ENCODE data around the gene MAZ. TPM values are rescaled to one million over a fixed set of nuclear protein-coding genes. Genes with fewer than 3 reads are reported as not detected.

MAZ gene
- total and polyA plus RNA-seq, 4 donors = 139 to 532 (median 359) TPM

- DNase-seq (ENCODE audit: low read depth in 4 of 6, low spot score in 6 of 6) = peak in 2 of 6 donors; percentile 48 to 66
- Histone ChIP-seq H3K27ac (ENCODE audit: low read depth, low read length) (peak overlapping the region; percentile 99), H3K36me3 (ENCODE audit: control insufficient read depth, insufficient read depth, low read length) (peaks cover 68% of the 10 kb centered on the region), H3K4me3 (ENCODE audit: low read depth, low read length) (peak overlapping the region; percentile 88), H3K4me1 (ENCODE audit: control insufficient read depth, insufficient read depth, low read length) (peaks cover 95% of the 10 kb centered on the region), H3K9me3 (ENCODE audit: control insufficient read depth, insufficient read depth, low read length) (no peaks in the 10 kb centered on the region), H3K27me3 (ENCODE audit: control insufficient read depth, insufficient read depth, low read length) (no peaks in the 10 kb centered on the region)
- WGBS (ENCODE audit: insufficient coverage) = 32% methylated on average over 7 of the region's 9 CpGs
Observed at GRCh38 chr16:29812754-29813643, 6.7 kb downstream of the MAZ start.

GRCh38 chr16:29813644-29814562 is 7.6 kb downstream of the MAZ start:
- no peaks in the 10 kb centered on the region for H3K27me3 ChIP-seq (ENCODE audit: control insufficient read depth, insufficient read depth, low read length)
- no peaks in the 10 kb centered on the region for H3K9me3 ChIP-seq (ENCODE audit: control insufficient read depth, insufficient read depth, low read length)
- WGBS (ENCODE audit: insufficient coverage) = 36% methylated on average over 18 of the region's 24 CpGs
- DNase-seq (ENCODE audit: low read depth in 4 of 6, low spot score in 6 of 6) = peak in 1 of 6 donors; percentile 28
- peak overlapping the region; percentile 99 for H3K27ac ChIP-seq (ENCODE audit: low read depth, low read length)
- H3K4me3 ChIP-seq (ENCODE audit: low read depth, low read length) = peak overlapping the region; percentile 88
- H3K36me3 ChIP-seq (ENCODE audit: control insufficient read depth, insufficient read depth, low read length) = peaks cover 68% of the 10 kb centered on the region
- peaks cover 87% of the 10 kb centered on the region for H3K4me1 ChIP-seq (ENCODE audit: control insufficient read depth, insufficient read depth, low read length)

- Histone ChIP-seq H3K4me1 (ENCODE audit: control insufficient read depth, insufficient read depth, low read length) (peaks cover 85% of the 10 kb centered on the region), H3K4me3 (ENCODE audit: low read depth, low read length) (peak overlapping the region; percentile 81), H3K9me3 (ENCODE audit: control insufficient read depth, insufficient read depth, low read length) (no peaks in the 10 kb centered on the region), H3K27me3 (ENCODE audit: control insufficient read depth, insufficient read depth, low read length) (no peaks in the 10 kb centered on the region), H3K36me3 (ENCODE audit: control insufficient read depth, insufficient read depth, low read length) (peaks cover 68% of the 10 kb centered on the region), H3K27ac (ENCODE audit: low read depth, low read length) (peak overlapping the region; percentile 99)
- 50% methylated on average over 5 of the region's 5 CpGs for WGBS (ENCODE audit: insufficient coverage)
- peak in 1 of 6 donors; percentile 26 for DNase-seq (ENCODE audit: low read depth in 4 of 6, low spot score in 6 of 6)
Observed at GRCh38 chr16:29814592-29814991, 8.3 kb downstream of the MAZ start.

- Histone ChIP-seq H3K27me3 (ENCODE audit: control insufficient read depth, insufficient read depth, low read length) (no peaks in the 10 kb centered on the region), H3K36me3 (ENCODE audit: control insufficient read depth, insufficient read depth, low read length) (peaks cover 67% of the 10 kb centered on the region), H3K4me3 (ENCODE audit: low read depth, low read length) (peak overlapping the region; percentile 81), H3K4me1 (ENCODE audit: control insufficient read depth, insufficient read depth, low read length) (peaks cover 83% of the 10 kb centered on the region), H3K27ac (ENCODE audit: low read depth, low read length) (peak overlapping the region; percentile 99), H3K9me3 (ENCODE audit: control insufficient read depth, insufficient read depth, low read length) (no peaks in the 10 kb centered on the region)
- peak in 1 of 6 donors; percentile 47 for DNase-seq (ENCODE audit: low read depth in 4 of 6, low spot score in 6 of 6)
- 9% methylated on average over 22 of the region's 39 CpGs for WGBS (ENCODE audit: insufficient coverage)
Observed at GRCh38 chr16:29815032-29815721, 8.8 kb downstream of the MAZ start.

DNA sequence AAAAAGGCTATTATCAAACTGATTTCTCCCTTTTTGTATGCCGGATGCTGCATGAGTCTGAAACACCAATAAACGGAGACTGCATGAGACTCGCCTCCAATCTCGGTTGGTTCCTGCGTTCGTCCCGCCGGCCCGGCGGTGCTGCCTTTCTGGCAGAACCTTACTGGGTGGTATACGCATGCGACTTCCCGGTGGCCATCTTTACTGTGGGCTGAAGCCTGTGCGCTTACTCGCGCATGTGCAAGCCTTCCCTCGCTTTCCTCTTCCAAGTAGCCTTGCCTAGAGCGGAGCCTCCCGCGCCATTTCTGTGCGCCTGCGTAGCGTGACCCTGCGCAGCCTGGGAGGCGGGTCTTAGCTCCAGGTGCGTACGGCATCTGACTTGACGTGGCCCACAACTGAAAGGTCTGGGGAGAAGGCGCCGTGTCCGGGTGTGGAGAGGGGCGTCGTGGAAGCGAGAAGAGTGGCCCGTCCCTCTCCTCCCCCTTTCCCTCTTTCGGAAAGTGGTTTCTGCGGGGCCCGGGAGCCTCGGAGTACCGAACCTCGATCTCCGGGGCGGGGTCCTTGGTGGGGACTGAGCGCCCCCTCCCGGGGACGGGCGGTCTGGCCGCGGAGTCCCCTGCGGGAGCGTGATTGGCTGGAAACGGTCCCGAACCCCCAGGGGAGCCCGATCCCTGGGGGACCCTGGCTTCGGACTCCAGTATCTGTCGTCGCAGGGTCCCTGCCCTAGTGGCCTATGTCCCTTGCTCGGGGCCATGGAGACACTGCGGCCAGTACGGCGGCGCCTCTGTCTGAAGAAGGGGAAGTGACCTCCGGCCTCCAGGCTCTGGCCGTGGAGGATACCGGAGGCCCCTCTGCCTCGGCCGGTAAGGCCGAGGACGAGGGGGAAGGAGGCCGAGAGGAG is 9.7 kb downstream of the MAZ start, which contains the start of gene PAGR1:
Gene PAGR1 (plus strand): TSS at position 360 of the 901 bp plus-strand sequence. CDS start 374 bp downstream, at position 734.
- H3K36me3 ChIP-seq (ENCODE audit: control insufficient read depth, insufficient read depth, low read length) = peaks cover 66% of the 10 kb centered on the region
- peak within 1 kb of the TSS; percentile 81 for H3K4me3 ChIP-seq (ENCODE audit: low read depth, low read length)
- no peaks in the 10 kb centered on the region for H3K9me3 ChIP-seq (ENCODE audit: control insufficient read depth, insufficient read depth, low read length)
- H3K27me3 ChIP-seq (ENCODE audit: control insufficient read depth, insufficient read depth, low read length) = no peaks in the 10 kb centered on the region
- H3K27ac ChIP-seq (ENCODE audit: low read depth, low read length) = peak within 1 kb of the TSS; percentile 99
- under 1% methylated on average over 61 of the region's 70 CpGs for WGBS (ENCODE audit: insufficient coverage)
- peak; percentile 98 to 100 (median 98) for DNase-seq (ENCODE audit: low read depth in 4 of 6, low spot score in 6 of 6)
- H3K4me1 ChIP-seq (ENCODE audit: control insufficient read depth, insufficient read depth, low read length) = peaks cover 83% of the 10 kb centered on the region

DNA sequence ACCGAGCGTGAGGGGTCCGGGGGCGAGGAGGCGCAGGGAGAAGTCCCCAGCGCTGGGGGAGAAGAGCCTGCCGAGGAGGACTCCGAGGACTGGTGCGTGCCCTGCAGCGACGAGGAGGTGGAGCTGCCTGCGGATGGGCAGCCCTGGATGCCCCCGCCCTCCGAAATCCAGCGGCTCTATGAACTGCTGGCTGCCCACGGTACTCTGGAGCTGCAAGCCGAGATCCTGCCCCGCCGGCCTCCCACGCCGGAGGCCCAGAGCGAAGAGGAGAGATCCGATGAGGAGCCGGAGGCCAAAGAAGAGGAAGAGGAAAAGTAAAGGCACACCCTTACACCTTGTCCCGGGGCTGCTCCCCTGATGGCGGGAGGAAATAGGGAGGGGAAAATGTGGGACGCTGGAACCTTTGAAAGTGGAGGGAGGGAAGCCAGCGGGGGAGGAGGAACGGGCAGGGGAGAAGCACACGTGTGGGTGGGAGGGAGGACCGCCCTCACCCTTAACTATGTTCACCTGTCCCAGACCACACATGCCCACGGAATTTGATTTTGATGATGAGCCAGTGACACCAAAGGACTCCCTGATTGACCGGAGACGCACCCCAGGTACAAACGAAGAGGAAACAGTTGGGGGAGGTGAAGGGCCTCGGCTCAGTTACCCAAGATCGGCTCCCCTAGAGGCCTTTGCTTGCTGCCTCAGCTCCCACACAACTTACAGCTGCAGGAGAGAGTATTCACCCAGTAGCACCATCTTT is 10.5 kb downstream of the MAZ start:
- WGBS (ENCODE audit: insufficient coverage) = under 1% methylated on average over 25 of the region's 37 CpGs
- peak in 1 of 6 donors; percentile 58 for DNase-seq (ENCODE audit: low read depth in 4 of 6, low spot score in 6 of 6)
- Histone ChIP-seq H3K9me3 (ENCODE audit: control insufficient read depth, insufficient read depth, low read length) (no peaks in the 10 kb centered on the region), H3K4me3 (ENCODE audit: low read depth, low read length) (peak overlapping the region; percentile 81), H3K36me3 (ENCODE audit: control insufficient read depth, insufficient read depth, low read length) (peaks cover 65% of the 10 kb centered on the region), H3K27me3 (ENCODE audit: control insufficient read depth, insufficient read depth, low read length) (no peaks in the 10 kb centered on the region), H3K27ac (ENCODE audit: low read depth, low read length) (peak overlapping the region; percentile 99), H3K4me1 (ENCODE audit: control insufficient read depth, insufficient read depth, low read length) (peaks cover 83% of the 10 kb centered on the region)

DNA sequence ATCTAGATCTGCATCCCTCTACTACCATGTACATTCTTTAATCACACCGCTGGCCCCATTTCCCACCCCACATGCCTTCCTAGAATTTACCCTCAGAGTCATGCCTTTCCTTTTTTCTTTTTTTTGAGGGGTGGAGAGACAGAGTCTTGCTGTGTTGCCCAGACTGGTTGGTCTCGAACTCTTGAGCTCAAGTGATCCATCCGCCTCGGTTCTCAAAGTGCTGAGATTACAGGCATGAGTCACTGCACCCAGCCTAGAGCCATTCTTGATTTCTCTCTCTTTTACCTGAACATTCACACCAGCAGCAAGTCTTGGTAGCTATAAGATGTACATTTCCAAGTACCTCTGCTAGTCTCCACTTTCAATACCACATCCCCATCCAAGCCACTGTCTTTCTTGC is 11.8 kb downstream of the MAZ start:
- Histone ChIP-seq H3K36me3 (ENCODE audit: control insufficient read depth, insufficient read depth, low read length) (peaks cover 64% of the 10 kb centered on the region), H3K27ac (ENCODE audit: low read depth, low read length) (no peak overlapping the region), H3K9me3 (ENCODE audit: control insufficient read depth, insufficient read depth, low read length) (no peaks in the 10 kb centered on the region), H3K27me3 (ENCODE audit: control insufficient read depth, insufficient read depth, low read length) (no peaks in the 10 kb centered on the region), H3K4me3 (ENCODE audit: low read depth, low read length) (no peak overlapping the region), H3K4me1 (ENCODE audit: control insufficient read depth, insufficient read depth, low read length) (peaks cover 74% of the 10 kb centered on the region)
- no peak for DNase-seq (ENCODE audit: low read depth in 4 of 6, low spot score in 6 of 6)
- WGBS (ENCODE audit: insufficient coverage) = 80% methylated on average over 3 of the region's 4 CpGs

GRCh38 chr16:29819506-29819905 is 13.2 kb downstream of the MAZ start:
- Histone ChIP-seq H3K9me3 (ENCODE audit: control insufficient read depth, insufficient read depth, low read length) (no peaks in the 10 kb centered on the region), H3K27me3 (ENCODE audit: control insufficient read depth, insufficient read depth, low read length) (no peaks in the 10 kb centered on the region), H3K4me3 (ENCODE audit: low read depth, low read length) (no peak overlapping the region), H3K4me1 (ENCODE audit: control insufficient read depth, insufficient read depth, low read length) (peaks cover 60% of the 10 kb centered on the region), H3K27ac (ENCODE audit: low read depth, low read length) (no peak overlapping the region), H3K36me3 (ENCODE audit: control insufficient read depth, insufficient read depth, low read length) (peaks cover 50% of the 10 kb centered on the region)
- no peak for DNase-seq (ENCODE audit: low read depth in 4 of 6, low spot score in 6 of 6)
- WGBS (ENCODE audit: insufficient coverage) = 78% methylated on average over 12 of the region's 15 CpGs
